GM19467 (cell line): Measurements from ENCODE around the gene ASIC2.

Source experiments
- ATAC-seq: cut with Tn5 transposase; IDR thresholded peaks from one replicate; pipeline ENCODE4 v1.9.1; 2021; ENCODE audit warnings: mild to moderate bottlenecking, moderate library complexity; ENCODE audit not compliant: unreplicated experiment

Gene ASIC2

DNA sequence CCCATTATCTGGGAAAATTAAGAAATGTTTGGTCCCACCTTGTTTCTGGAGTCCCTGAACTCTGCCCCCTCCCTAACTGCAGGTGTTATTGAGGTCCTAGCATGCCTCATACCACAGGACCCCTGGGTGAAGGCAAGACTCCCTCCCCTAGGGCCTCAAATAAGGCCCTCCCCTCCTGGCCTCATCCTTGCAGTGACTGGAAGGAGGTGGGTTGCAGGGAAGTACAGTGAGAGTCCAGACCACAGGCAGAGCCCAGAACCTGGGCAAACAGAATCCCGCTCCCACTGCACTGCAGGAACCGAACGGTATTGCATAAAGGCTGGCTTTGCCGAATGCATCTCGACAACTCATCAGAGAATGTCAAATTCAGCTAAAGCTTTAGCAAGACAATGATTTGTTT is 126.6 kb downstream of the ASIC2 start:
- no peak for ATAC-seq

DNA sequence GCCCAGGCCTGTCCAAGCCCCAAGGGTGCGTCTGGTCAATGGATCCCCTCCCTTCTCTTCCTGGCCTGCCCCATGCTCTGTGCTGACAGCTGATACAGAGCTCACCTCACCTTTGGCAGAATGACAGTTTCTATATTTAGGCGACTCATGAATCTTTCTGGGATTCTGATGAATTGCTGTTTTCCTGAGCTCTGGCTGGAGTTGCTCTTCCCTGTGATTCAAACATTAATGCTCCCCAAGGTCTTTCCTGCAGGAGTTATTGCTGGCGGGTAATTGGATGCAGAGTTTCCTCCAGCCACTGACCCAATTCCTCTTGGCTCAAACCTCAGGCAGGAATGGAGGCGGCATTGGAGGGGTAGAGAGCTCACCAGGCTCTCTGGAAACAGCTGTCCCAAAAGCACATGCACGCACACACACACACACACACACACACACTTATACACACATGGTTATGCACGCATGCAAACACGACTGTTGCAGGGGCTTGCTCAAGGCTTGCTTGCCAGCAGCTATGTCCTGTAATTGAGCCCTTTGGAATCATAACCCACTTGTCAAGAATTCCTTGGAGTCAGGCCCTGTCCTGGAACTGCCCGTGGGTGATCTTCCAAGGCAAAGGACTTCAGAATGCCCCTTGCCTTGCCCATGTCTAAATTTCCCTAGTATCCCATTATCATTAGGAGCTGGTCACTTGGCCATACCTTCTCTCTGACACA is 128.8 kb downstream of the ASIC2 start:
- ATAC-seq: no peak

DNA sequence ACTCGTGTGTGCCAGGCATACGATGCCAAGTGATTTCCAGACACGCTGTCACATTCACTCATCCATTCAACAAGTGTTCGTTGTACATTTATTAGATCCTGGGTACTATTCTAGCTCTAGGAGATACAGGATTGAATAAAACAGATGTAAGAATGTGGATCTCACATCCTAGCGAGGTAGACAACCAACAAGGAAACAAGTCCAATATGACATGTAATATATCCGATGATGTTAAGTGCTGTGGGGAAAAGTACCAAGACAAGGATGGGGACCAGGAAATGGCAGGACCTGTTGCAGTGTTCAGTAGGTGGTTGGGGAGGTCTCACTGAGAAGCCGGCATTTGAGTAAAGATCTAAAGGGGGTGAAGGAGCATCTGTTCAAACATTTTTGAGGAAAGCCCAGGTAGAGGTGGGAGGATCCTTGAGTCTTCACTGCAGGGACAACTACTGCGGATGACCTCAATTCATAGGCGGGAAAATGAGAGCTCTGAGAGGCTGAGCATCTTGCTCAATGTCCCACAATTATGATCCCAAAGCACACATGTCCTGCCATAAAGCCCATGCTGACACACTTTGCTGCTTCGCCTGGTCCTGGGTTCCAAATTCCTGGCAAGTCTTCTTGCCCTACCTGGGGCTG is 129.4 kb downstream of the ASIC2 start:
- ATAC-seq: no peak

DNA sequence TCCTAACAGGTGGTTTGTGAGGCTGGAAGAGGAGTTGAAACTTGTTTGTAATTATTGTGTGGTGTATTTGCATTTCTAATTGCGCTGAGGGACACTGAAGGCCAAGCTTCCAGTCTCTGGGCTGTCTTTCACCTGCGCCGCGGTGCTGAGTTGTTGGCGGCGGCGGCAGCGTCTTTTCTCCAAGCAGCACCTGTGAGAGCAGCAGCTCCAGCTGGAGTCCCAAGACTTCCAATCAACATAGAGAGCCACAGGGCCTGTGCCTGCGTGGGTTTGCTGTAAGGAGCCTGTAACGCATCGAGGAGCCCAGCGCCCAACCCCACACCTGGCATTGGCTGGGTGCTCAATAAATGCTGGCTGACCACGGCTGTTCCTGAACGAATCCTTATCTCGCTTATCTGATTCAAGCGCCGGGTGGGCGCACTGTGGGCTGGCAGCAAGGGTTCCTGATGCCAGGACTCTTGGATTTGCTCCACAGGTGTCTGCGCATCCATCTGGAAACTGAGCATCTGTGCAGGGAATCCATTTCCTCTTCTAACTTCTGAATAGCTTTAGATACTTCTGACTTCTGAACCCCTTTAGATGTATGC is 138.1 kb downstream of the ASIC2 start:
- no peak for ATAC-seq

DNA sequence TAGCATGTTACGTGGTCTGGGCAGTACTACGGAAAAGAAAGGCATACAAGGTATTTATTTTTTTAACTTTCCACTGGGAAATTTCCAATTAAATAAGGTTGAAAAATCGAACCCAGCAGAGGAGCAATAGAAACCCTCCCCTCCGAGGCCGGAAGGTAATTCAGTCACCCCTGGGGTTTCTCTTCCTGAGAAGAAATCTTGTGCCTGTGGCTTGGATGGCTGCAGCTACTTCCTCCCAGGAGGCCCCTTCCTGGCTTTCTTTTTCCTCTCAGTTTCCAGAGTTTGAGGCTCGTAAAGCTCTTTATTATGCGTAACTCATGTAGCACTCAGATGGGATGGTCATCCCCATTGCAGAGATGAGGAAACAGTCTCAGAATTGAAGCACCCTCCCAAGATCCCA is 140.3 kb downstream of the ASIC2 start:
- ATAC-seq: no peak

DNA sequence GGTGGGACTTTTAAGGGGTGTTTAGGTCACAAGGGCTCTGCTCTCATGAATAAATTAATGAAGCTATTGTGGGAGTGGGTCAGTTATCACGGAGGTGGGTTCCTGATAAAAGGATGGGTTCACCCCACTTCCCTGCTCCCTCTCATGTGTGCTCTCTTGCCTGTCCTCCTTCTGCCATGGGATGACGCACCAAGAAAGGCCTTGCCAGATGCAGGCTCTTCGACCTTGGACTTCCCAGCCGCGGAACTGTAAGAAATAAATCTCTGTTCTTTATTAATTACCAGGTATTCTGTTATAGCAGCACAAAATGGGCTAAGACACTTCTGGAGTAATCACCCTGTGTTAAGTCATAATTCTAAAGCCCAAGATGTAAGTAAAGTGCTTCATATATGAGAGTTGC is 141.5 kb downstream of the ASIC2 start:
- no peak for ATAC-seq

DNA sequence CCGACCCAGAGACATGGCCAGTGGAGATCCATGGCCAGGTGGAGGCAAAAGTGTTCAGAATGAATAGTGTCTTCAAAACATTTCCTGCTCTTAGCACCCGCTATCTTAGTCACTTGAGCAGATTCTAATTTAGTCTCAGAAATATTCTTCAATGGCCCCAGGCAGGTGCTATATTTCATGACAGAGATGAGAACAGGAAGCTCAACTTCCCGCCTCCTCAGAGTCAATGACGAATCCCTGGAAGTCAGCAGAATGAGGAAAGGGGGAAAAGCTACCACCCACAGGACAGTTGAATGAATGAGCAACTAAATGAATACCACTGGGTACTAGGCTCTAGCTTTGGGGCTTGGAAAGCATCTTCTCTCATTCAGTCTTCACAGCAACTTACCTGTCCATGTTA is 147.2 kb downstream of the ASIC2 start:
- ATAC-seq: no peak

DNA sequence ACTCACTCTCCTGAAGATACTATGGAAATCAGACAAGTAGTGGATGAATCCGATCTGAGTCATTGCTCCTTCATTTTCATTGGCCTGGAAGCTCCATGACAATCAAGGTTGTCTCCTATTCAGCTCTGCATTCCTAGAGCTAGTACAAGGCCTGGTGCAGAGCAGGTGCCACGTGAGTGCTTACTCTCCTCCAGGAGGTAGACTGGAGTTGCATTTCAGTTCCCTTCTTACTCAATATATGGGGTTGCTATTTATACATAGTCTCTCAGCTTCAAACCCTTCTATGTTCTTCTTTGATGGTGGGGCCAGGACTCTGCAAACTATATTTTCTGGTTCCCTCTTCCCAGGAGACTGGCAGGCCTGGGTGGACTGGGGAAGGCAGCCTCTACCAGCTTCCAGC is 148.3 kb downstream of the ASIC2 start:
- no peak for ATAC-seq

DNA sequence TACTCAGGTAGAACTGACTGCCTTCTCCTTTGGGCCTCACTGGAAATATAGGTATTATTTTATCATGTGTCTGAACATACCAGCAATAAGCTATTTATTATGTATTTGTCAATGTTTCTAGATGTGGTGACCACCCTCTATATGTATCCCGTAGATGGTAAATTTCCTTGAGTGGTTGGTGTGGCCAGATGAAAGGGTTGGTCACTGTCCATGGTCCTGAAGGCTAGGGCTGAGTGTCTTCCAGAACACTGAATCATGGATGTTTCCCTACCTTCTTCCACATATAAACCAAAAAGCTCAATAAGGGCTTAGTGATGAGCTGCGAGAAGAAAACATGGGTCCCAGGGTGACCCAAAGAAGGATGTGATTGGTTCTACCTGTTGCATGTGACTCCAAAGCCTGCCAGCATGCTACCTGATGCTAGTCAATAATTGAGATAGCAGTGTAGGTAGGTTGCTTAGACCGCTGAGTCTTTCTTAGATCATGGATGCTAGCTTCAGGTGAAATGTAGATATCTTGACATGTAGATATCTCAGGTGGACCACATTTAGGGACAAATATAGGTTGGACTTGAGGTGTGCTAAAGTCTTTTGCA is 150.3 kb downstream of the ASIC2 start:
- ATAC-seq: no peak

DNA sequence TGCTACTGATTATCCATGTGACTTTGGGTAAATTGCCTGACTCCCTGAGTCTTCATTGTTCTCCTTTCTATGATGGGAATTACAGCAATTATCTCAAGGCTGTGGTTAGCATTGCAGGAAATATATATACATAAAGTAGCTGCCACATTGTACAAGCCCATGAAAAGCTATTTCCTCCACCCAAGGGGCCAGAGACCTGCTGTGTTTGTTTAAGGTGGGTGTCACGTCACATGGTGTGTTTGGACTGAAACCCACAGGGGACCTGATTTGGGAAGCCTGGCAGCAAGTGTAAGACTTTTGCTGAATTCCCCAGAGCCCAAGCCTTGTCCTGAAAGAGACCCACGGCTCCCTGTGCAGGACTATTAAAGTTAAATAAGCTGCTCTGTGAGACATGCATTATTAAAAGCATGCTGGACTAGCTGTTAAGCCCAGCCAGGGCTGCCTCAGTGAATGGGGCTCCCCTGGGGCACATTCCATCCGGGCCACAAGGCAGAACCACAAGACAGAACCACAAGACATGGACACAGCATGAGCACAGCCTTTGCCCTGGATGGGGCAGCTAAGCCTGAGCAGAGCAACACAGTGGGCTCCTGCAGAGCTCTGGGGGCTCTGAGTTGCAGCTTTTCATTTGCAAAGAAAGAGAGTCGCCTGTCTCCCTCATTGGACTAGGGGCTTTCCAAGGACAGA is 152.5 kb downstream of the ASIC2 start:
- ATAC-seq: no peak

DNA sequence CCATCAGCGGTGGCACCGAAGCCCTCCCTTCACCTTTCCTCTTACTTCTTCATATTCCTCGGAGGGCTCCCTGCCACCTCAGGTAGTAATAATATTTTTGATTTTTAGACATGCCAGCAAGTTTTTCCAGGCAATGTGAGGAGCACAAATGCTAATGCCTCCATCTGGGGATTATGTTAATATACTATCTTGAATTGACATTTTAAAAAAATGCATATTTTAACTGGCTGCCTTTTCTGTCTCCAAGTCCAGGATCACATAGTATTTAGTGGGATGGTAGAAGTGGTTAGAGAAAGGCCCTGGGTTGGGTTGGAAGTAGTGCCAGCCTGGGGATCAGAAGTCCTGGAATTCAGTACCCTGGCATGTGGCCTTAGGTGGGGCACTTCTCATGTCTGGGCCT is 154.5 kb downstream of the ASIC2 start:
- no peak for ATAC-seq

DNA sequence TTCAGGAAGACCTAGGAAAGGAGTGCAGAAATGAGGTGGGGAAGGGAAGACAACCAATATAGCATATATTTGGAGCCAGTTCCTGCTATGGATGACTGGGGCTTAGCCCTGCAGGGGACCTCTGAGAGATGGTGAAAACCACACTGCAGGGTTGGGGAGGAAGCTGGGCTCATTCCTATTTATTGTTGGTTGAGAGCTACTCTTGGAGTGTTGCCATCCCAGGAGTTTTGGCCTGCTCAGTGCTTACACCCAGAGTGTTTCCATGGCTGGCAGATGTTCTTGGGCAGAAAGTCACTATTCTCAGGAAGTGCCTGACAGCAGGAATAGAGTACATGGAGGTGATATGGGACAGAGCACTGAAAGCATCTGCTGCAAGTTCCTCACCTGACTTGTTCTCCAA is 155.7 kb downstream of the ASIC2 start:
- ATAC-seq: no peak

DNA sequence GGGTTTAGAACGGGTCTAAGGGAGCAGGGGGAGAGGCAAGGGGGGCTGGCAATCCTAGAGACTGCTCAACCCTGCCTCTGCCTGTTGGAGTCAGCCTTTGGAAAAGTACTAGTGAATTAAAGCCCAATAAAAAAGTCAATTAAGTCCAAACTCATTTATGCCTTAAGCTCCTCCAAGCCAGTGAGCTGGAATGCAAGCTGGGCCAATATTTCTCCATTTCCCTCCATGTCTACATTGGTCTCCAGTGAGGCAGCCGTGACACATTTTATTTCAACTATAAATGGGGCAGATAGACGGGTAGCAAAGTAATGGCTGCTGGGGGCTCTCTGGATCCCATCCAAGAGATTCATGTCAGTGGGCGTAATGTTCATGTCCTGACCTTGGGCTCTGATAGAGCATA is 157.4 kb downstream of the ASIC2 start:
- ATAC-seq: no peak

DNA sequence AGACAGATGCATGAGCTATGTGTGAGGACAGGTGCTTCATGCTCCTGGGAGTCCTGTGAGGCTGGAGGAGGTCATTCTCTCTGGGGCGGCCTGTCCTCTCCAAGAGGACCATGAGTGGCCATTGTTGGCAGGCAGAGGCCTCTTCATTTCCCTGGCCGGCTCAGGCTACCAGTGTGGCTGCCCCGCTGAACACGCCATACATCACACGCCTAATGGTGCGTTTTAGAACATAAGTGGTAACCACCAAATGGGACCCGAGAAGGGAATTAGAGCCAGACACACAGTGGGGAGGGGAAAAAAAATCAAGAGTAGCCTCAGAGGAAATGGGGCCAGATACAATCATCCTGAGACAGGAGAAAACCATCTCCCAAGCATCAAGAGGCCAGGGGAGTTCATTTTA is 161.5 kb downstream of the ASIC2 start:
- no peak for ATAC-seq

DNA sequence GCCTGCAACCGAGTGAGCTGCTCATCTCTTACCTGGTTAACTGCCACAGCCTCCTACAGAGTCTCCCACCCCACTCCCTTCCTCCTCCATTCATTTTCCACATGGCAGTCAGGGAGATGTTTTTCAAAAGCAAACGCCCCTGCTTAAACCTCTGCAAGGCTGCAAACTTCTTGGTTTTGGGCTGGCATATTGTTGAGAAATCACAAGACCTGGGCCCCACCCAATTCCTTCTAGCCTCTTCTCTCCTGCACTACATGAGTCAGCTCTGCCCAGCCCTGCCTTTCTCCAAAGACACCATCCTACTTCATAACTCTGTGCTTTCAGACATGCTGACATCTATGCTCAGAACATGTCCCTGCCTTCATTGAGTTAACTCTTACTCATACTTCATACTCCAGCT is 165.4 kb downstream of the ASIC2 start:
- no peak for ATAC-seq

DNA sequence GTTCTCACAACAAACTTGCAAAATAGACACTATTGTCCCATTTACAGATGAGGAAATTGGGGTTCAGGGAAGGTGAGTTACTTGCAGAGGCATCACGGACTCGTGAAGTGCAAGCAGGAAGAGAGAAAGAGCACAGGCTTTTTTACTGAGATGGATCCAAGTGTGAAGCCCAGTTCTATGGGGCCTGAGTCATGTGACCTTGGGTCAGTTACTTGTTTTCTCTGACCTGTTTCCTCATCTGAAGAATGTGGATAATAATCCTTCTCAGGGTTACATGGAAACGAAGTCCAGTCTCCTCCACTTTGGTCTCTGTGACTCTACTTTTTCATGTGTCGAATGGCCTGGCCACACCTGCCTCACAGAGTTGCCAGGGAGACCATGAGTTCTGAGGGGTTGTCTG is 167.0 kb downstream of the ASIC2 start:
- ATAC-seq: no peak

DNA sequence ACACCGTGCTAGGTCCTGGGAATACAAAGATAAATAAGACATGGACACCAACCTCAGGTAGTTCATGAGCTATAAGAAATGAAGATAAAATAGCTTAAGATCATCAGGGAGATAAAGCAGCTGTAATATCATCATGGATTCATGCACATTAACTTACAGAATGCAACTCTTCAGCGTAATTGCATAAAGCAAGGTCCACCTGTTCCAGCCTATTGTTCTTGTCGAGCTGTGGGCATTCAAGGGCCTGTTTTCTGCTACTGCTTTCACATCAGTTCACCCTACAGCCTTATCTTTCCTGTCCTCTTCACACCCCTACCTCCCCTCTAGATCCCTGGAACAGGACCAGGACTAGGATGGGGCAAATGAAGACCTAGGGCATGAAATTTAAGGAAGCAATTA is 167.5 kb downstream of the ASIC2 start:
- ATAC-seq: no peak

DNA sequence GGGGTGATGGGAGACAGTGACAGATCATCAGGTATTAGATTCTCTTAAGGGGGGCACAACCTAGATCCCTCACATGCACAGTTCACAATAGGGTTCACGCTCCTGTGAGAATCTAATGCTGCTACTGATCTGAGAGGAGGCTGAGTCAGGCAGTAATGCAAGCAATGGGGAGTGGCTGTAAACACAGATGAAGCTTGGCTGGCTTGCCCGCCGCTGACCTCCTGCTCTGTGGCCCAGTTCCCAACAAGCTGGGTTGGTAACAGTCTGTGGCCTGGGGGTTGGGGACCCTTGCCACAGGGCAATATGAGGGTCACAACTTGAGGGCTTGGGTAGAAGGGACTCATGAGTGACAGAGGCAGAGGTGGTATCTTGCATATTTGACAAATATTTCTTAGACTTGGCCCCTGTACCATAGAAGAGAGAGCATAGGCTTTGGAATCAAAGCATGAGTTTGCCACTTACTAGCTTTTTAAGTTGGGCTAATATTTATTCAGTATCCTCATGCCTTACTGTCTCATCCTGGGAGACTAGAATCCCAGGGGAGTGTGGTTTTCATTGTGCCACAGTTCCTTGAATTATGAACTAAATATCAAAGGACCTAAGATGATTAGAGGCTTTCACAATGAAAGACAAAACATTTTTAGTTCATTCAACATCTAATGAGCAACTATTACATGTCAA is 168.1 kb downstream of the ASIC2 start:
- no peak for ATAC-seq

DNA sequence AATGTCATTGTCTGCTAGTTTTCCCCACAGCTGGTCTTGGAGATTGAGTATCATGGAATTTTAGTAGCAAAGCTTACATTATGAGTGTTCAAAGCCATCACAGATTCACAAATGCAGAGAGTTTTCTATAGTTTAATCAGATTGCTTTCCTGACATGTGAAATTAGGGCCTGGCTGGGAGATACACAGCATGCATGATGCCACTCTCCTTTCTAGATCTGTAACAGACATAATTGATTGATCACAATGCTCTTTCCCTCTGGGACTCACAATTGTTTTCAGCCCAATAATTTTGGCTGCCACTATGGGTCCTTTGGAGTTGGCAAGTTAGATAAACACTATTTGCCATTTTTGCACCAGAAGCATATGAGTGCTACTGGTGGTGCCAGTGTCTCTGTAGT is 168.9 kb downstream of the ASIC2 start:
- ATAC-seq: no peak

DNA sequence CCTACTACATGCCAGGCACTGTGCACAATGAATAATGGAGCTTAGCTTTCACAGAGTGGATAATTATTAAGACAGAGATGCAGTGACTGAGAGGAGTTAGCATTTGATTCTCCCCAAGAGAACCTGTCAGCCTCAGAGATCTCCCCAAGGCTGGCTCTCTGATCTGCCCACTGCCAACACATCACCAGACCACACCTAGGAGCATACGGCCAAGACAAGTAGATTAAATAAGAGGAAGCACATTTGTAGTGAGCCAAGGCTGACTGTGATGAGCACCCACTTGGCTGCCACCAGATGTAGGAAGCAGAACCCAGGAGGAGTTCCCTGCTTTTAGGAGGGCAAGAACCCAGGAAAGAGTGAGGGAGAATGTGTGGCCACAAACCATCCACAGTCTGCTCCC is 171.3 kb downstream of the ASIC2 start:
- no peak for ATAC-seq

DNA sequence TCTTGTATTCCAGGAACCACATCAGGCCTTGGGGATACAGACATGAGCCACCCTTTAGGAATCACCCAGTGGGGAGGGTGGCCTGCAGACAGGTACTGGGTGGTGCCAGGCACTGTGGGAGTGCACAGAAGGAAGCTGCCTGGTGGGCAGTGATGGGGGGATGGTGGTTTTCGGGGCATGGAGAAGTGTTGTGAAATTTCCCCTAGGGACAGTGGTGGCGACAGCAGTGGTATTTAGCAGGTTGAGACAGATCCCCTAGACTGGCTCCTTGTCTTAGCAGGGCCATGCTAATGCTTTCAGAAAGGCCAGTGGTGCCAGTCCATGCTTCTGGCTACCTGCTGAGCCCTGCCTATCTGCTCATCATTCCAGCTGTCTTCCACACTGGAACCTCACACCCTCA is 171.8 kb downstream of the ASIC2 start:
- no peak for ATAC-seq
